ENCODE measurements around the gene PLA2G12B.

The PLA2G12B gene

GRCh38 chr10:72890086-72890485 is 64.5 kb downstream of the PLA2G12B start:
- no peak overlapping the region for H3K4me3 ChIP-seq (ENCODE audit: low read length in 2 of 2)
- no peaks in the 10 kb centered on the region for H3K9me3 ChIP-seq (ENCODE audit: control insufficient read depth in 2 of 2, low read length in 2 of 2)
- no peak overlapping the region for H3K9ac ChIP-seq (ENCODE audit: low read length in 2 of 2)
- H3K27me3 ChIP-seq (ENCODE audit: control insufficient read depth in 1 of 2, insufficient read depth in 2 of 2, low read length in 2 of 2): no peaks in the 10 kb centered on the region
- no peak overlapping the region for H3K27ac ChIP-seq (ENCODE audit: low read length)
- H3K36me3 ChIP-seq (ENCODE audit: control insufficient read depth in 2 of 2, insufficient read depth in 2 of 2, low read length in 2 of 2): peaks cover 6 to 15% of the 10 kb centered on the region in 2 donors
- H3K4me1 ChIP-seq (ENCODE audit: control insufficient read depth, insufficient read depth, low read length): no peaks in the 10 kb centered on the region

- no peak overlapping the region for H3K27ac ChIP-seq (ENCODE audit: low read length)
- no peaks in the 10 kb centered on the region for H3K27me3 ChIP-seq (ENCODE audit: control insufficient read depth in 1 of 2, insufficient read depth in 2 of 2, low read length in 2 of 2)
Observed at GRCh38 chr10:72889391-72889831, 65.2 kb downstream of the PLA2G12B start.

GRCh38 chr10:72888151-72888638 is 66.4 kb downstream of the PLA2G12B start:
- Histone ChIP-seq H3K4me1 (ENCODE audit: control insufficient read depth, insufficient read depth, low read length) (no peaks in the 10 kb centered on the region), H3K9me3 (ENCODE audit: control insufficient read depth in 2 of 2, low read length in 2 of 2) (no peaks in the 10 kb centered on the region), H3K36me3 (ENCODE audit: control insufficient read depth in 2 of 2, insufficient read depth in 2 of 2, low read length in 2 of 2) (peaks cover 6 to 15% of the 10 kb centered on the region in 2 donors), H3K4me3 (ENCODE audit: low read length in 2 of 2) (no peak overlapping the region), H3K27ac (ENCODE audit: low read length) (no peak overlapping the region), H3K9ac (ENCODE audit: low read length in 2 of 2) (no peak overlapping the region), H3K27me3 (ENCODE audit: control insufficient read depth in 1 of 2, insufficient read depth in 2 of 2, low read length in 2 of 2) (no peaks in the 10 kb centered on the region)

More at GRCh38 chr10:72889391-72889831, 65.2 kb downstream of the PLA2G12B start:
- no peaks in the 10 kb centered on the region for H3K4me1 ChIP-seq (ENCODE audit: control insufficient read depth, insufficient read depth, low read length)
- H3K36me3 ChIP-seq (ENCODE audit: control insufficient read depth in 2 of 2, insufficient read depth in 2 of 2, low read length in 2 of 2): peaks cover 6 to 15% of the 10 kb centered on the region in 2 donors
- H3K9me3 ChIP-seq (ENCODE audit: control insufficient read depth in 2 of 2, low read length in 2 of 2): no peaks in the 10 kb centered on the region
- H3K9ac ChIP-seq (ENCODE audit: low read length in 2 of 2): no peak overlapping the region
- no peak overlapping the region for H3K4me3 ChIP-seq (ENCODE audit: low read length in 2 of 2)

- peaks cover 6 to 15% of the 10 kb centered on the region in 2 donors for H3K36me3 ChIP-seq (ENCODE audit: control insufficient read depth in 2 of 2, insufficient read depth in 2 of 2, low read length in 2 of 2)
- H3K9me3 ChIP-seq (ENCODE audit: control insufficient read depth in 2 of 2, low read length in 2 of 2): no peaks in the 10 kb centered on the region
- no peak overlapping the region for H3K4me3 ChIP-seq (ENCODE audit: low read length in 2 of 2)
- H3K27me3 ChIP-seq (ENCODE audit: control insufficient read depth in 1 of 2, insufficient read depth in 2 of 2, low read length in 2 of 2): no peaks in the 10 kb centered on the region
- no peak overlapping the region for H3K27ac ChIP-seq (ENCODE audit: low read length)
- H3K9ac ChIP-seq (ENCODE audit: low read length in 2 of 2): no peak overlapping the region
- H3K4me1 ChIP-seq (ENCODE audit: control insufficient read depth, insufficient read depth, low read length): no peaks in the 10 kb centered on the region
Observed at GRCh38 chr10:72887043-72887442, 67.6 kb downstream of the PLA2G12B start.

- H3K27ac ChIP-seq (ENCODE audit: low read length): no peak overlapping the region
Observed at GRCh38 chr10:72886621-72887020, 68.0 kb downstream of the PLA2G12B start.

GRCh38 chr10:72885953-72886352 is 68.7 kb downstream of the PLA2G12B start:
- Histone ChIP-seq H3K4me3 (ENCODE audit: low read length in 2 of 2) (no peak overlapping the region), H3K27ac (ENCODE audit: low read length) (no peak overlapping the region), H3K9ac (ENCODE audit: low read length in 2 of 2) (no peak overlapping the region), H3K4me1 (ENCODE audit: control insufficient read depth, insufficient read depth, low read length) (no peaks in the 10 kb centered on the region), H3K36me3 (ENCODE audit: control insufficient read depth in 2 of 2, insufficient read depth in 2 of 2, low read length in 2 of 2) (peaks cover 6 to 15% of the 10 kb centered on the region in 2 donors), H3K9me3 (ENCODE audit: control insufficient read depth in 2 of 2, low read length in 2 of 2) (no peaks in the 10 kb centered on the region), H3K27me3 (ENCODE audit: control insufficient read depth in 1 of 2, insufficient read depth in 2 of 2, low read length in 2 of 2) (no peaks in the 10 kb centered on the region)

More at GRCh38 chr10:72886621-72887020, 68.0 kb downstream of the PLA2G12B start:
- Histone ChIP-seq H3K27me3 (ENCODE audit: control insufficient read depth in 1 of 2, insufficient read depth in 2 of 2, low read length in 2 of 2) (no peaks in the 10 kb centered on the region), H3K4me3 (ENCODE audit: low read length in 2 of 2) (no peak overlapping the region), H3K4me1 (ENCODE audit: control insufficient read depth, insufficient read depth, low read length) (no peaks in the 10 kb centered on the region), H3K9me3 (ENCODE audit: control insufficient read depth in 2 of 2, low read length in 2 of 2) (no peaks in the 10 kb centered on the region), H3K36me3 (ENCODE audit: control insufficient read depth in 2 of 2, insufficient read depth in 2 of 2, low read length in 2 of 2) (peaks cover 6 to 15% of the 10 kb centered on the region in 2 donors), H3K9ac (ENCODE audit: low read length in 2 of 2) (no peak overlapping the region)
